SIG-M5 (cell line): ENCODE data around the gene RASIP1.
"Not testable (repeated sequence)": the region's sequence is repeated elsewhere in the genome, so short reads cannot be mapped to it uniquely, and the experiment has no call there.

Source experiments
- DNase-seq: peaks from one replicate; lab custom pipeline; 2025; lab: John Stamatoyannopoulos, UW

Gene RASIP1

DNA sequence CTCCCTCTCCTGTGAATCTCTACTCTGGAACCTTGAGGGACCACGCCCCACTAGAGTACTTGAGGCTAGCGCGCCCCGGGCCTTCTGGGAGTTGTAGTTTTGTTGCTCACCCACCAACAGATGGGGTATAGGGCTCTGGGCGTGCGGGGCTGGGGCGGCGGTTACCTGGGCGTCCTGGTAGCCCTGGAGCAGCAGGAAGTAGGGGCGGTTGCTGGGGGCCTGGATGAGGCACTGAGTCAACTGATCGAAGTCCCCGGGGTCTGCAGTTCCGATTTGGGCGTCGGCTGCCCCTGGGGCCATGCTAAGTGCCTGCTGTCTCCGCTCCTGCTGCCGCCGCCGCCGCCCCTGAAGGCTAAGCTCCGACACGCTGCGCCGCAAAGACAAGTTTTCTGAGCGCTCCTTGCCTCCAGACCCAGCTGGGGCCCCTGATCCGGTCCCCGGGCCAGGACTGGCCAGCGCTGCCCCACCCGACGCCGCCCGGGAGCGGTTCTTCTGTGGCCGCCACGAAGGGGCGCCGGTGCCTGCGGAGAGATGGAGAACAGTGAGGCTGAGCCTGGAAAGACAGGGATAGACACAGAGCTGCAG lies 5.3 kb downstream of the RASIP1 start:
- DNase-seq = no peak

DNA sequence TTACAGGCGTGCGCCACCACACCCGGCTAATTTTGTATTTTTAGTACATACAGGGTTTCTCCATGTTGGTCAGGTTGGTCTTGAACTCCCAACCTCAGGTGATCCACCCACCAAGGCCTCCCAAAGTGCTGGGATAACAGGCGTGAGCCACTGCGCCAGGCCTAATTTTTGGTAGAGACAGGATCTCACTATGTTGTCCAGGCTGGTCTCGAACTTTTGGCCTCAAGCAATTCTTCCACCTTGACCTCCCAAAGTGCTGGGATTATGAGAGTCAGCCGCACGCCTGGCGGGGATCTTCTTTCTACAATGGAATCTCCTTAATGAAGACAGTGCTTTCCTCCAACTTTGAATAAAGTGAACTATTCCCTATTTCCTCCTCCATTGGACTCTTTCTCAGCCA lies 5.8 kb downstream of the RASIP1 start:
- no peak for DNase-seq

DNA sequence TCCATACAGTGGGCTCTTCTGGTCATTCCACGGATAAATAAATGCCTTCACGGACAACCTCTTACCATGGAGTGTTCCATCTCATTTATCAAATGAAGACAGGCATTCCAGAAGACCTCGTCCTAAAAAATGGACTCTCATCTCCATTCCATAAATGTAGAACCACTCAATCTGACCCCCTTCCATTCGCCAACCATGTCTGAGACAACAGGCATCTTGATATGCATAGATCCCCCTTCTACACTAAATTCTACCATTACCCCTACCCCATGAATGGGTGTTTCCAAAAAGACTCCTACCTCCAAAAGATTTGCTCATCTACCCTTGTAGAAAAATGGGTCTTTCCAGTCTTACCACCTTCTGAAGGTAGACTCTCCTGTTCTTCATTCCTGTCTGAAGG lies 9.0 kb downstream of the RASIP1 start:
- no peak for DNase-seq

DNA sequence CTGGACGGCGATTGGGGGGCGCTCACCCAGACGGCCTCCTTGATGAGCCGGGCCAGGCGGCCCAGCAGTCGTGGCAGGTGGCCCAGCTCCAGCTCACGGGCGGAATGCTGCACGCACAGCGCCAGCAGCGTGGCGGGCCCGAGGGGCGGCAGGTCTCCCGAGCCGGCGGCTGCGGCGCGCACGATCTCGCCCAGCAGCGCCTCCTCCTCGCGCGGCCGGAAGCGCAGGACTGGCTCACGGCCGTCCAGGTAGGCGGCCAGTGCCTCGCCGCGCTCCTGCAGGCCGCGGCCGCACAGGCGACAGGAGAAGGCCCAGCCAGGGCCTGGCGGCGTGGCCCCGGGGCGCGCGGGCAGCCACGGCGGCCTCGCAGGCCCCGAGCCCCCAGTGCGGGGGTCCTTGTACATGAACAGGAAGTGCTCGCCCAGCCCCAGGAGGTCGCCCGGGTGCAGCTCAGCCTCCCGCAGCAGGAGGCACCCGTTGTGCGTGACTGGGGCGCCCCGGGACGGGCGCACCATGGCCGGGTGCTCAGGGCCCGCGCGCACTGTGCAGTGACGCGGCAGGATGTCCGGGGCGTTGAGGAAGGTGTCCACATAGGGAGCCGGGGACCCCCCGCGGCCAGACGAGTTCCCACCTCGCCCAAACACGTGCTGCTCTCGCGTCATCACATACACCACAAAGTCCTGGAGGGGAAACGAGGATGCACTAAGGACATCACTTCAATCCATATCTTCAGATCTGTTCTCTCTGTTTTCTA lies 11.3 kb downstream of the RASIP1 start:
- DNase-seq = no peak

DNA sequence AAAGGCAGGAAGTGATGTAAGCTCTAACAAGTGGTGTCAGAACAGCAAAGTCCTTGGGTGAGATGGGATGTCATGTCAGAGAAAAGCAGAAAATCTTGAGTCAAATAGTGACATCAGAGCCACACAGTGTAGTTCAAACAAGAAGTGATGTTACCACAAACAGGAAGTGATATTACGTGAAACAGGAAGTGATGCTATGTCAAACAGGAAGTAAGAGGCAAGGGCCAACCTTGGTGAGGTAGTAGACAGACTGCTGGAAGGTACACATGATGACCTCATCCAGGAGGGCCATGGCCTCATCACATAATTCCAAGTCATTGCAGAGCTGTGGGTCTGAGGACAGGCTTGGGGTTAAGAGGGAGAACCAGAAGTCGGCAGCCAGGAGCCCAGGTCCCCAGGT lies 13.9 kb downstream of the RASIP1 start:
- DNase-seq = peak; percentile 72

DNA sequence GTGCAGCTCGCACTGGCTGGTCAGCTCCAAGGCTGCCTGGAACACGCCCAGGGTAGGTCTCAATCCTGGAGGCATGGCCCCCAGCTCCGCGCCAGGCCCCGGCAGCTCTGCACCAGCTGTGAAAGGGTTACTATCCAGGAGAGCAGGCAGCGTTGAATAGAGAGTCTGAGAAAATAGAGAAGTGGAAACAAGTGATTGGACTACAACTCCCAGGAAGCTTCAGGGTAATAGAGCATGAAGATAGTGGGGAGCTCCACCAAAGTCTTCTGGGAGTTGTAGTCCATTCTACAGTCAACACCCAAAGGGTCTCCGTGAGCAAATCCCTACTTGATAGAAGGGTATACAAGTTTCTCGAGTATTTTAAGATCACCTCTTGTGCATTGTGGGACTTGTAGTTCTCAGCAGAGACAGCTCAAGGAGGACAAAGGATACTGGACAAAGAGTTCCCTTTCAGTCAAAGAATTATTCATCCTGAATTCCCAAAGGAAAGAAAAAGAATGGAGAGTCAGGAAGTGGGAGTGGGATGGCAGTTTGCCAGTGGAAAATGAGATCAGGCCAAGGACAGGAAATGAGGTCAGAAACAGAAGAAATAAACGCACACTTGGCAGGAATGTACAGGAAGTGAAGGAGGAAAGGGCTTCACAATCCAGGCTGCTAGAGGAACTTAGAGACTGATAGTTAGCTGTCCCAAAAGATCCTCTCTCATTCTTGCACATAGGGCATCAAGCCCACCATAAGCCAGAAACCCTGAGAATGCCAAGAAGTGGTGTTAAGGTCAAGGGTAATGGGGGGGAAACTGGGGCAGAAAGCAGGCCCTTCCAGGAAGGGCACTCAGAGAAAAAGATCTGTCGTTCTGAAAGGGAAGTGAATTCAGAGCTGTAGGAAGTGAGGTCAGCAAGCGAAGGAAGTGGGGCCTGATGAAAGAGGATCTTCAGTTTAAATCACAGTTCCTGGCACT lies 15.3 kb downstream of the RASIP1 start:
- peak; percentile 79 for DNase-seq

DNA sequence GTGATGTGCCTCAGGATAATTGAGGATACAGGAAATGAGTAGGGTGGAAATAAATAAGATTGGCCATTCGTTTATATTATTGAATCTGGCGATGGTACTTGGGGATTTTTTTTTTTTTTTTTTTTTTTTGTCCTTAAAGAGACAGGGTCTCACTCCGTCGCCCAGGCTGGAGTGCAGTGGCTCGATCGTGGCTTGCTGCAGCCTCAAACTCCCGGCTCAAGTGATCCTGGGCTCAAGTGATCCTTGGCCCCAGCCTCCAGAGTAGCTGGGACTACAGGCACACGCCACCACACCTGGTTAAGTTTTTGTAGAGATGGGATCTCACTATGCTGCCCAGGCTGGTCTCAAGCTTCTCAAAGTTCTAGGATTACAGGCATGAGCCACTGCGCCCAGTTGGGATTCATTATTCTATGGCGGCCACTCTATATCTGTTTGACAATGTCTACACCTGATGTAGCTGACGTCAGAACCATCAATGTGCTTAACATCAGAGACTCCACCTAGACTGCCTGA lies 18.2 kb downstream of the RASIP1 start:
- no peak for DNase-seq

DNA sequence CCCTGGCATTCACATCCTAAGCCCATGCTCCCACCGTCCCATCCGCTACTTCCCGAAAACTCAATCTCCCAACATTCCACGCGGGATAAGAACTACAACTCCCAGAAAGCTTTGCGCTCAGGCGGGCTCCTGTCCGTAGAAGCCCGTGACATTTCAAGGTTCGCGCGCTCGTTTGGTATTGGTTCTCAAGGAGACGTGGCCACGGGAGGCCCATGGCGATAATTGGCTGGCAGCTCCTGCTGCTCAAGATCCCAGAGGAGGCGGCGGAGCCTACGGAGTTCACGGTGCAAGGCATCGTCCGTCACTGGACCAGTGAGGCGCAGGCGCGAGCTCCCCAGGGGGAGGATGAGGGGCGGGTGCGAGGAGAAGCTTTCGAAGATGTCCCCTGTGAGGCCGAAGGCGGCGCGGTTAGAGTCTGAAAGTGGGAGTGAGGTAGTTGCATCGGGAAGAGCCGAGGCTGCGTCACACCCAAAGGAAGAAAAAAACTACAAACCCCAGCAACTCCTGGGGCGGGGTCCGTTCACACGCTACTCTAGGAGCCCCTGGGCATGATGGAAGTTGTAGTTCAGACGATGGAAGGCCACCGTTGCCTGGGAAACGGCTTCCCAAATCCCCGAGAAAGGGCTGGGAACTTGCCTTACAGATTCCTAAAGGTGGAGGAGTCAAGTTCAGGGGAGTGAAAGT lies 19.7 kb downstream of the RASIP1 start:
- DNase-seq = peak; percentile 68

DNA sequence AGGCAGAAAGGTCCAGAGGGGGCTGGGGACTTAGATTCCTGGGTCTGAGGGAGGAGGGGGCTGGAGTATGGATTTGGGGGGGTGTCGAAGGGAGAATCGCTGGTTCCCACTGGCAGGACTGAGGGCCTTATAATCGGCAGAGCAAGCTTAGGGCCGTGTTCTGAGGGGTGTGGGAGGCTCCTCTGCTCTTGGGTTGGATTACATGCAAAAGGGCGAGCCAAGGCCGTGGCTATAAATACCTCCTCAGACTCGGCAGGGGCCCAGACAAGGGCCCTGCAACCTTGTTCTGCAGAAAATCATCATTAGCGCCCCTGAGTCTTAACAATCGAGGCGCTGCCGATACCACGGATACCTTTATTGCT lies 20.2 kb downstream of the RASIP1 start:
- no peak for DNase-seq

DNA sequence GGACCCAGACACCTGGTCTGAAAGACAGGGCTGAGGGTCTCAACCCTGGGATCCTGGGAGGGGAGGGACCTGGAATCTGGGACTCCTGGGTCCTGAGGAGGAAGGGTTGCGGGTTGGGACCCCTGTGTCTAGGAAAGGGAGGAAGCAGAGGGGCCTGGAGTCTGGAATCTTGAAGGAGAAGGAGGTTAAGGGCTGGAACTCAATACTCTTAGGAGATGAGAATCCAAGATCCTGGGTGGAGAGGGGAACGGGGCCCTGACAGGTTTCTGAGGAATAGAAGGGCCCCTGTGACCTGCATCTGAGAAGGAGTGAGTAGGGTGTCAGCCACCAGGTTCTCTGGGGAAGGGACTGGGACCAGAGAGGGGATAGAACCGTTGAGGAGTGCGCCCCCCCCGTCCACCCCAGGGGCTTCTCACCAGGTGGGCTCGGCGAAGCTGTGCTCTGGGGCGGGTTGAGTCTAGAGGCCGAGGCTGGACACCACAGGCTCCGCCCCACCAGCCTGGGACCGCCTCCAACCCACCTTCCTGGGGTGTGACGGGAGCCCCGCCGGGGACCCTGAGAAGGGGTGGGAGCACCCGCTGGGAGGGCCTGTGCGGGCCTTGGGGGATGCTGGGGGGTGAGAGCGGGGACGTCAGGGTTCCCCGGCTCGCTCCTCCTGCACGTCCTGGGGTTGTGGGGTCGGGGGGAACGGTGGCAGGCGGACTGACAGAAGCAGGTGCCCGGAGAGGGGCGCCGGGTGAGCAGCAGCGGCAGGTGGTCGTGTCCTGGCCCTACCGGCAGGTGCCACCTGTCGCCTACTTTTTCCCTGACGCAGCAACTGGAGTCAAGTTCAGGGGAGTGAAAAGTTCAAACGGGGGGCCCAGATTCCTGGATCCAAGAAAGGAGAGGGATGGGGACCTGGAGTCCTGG lies 20.9 kb downstream of the RASIP1 start, which contains the start of gene MAMSTR:
Gene MAMSTR, minus strand, starts transcription at position 463 of the 909 bp plus-strand sequence. CDS start 694 bp downstream, outside the sequence.
- DNase-seq = no peak

DNA sequence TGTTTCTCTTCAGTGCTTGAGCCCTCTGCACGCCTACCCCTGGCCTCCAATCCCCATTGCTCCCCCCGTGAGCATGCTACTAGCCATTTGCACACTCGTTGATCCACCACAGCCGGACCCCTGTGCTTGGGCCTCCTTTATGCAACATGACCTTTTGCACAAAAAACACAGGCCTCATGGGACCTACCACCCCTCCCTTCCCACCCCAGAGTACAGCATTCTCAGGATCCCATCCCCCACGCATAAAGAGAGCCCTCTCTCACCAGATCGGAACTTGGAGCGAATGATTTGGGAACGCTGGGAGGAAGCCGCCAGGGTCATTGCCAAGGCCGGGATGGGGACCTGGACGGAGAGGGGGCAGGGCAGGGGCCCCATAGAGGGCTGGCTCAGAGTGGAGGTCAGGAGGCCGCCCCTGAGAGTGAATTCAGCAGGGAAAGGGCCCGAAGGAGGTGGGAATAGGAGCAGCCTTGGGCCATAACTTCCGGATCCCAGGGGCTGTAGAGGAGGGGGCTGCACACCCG lies 21.6 kb downstream of the RASIP1 start:
- no peak for DNase-seq

DNA sequence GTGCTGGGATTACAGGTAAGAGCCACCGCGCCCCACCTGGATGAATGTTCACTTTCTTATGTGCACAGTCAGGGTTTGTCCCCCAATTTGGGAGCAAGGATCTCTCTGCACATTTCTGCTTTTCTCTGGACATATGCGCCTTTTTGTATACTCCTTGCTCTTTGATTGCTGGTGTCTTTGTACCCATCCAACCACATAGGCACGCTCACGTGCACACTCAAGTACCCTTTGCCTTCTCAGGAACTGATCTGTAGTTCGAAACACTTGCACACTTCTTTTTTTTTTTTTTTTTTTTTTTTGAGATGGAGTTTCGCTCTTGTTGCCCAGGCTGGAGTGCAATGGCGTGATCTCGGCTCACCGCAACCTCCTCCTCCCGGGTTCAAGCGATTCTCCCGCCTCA lies 22.3 kb downstream of the RASIP1 start:
- not testable (repeated sequence) for DNase-seq

DNA sequence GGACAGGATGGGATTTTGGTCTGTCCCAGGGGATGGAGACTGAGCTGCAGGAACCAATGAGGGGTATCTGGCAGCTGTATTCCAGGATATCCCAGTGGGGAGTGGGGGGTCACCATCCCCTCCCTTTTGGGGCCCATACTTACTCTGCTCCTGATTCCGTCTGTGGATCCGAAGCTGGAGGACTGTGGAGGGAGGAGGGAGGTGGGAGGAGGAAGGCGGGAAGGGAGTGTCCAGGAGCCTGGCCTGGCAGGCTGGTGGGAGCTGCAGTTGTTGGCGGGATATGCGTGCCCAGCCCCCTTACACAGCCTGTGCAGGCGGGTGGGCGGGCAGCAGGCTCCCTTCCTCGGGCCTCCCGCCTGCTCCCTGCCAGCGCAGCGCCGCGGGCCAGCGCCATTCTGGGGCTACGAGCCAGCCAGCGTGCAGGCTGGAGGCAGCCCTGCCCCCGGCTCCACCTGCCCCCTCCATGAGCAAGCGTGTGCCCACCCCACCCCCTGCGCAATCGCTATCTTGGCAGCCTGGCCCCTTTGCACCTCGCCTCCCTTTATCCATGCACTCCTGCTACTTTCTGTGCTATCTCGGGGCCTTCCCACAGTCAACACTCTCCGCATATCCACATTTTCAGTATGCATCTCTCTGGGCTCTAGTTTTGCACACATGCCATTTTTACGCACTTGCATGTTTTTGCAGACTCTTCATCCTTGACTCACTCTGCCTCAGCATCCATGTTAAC lies 23.7 kb downstream of the RASIP1 start:
- DNase-seq = no peak

DNA sequence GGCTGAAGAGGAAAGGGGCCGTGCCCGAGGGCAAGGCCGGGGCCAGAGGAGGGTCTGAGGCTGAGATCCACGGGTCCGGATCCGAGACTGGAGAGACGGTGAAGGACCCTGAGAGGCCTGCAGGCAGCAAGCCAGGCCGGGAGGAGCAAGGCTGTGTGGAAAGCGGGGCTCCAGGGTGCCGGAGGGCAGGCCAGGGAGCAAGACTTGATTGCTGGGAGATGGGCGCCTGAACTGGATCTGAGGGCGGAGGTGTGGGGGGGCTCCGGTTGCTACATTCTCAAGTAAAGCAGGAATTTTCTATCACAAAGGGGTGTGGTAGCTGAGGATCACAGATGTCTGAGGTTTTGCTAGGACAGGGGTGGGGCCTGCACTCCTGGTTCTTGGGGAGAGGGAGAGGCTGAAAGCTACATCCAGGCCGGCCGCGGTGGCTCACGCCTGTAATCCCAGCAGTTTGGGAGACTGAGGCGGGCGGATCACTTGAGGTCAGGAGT lies 24.7 kb downstream of the RASIP1 start:
- DNase-seq = no peak

DNA sequence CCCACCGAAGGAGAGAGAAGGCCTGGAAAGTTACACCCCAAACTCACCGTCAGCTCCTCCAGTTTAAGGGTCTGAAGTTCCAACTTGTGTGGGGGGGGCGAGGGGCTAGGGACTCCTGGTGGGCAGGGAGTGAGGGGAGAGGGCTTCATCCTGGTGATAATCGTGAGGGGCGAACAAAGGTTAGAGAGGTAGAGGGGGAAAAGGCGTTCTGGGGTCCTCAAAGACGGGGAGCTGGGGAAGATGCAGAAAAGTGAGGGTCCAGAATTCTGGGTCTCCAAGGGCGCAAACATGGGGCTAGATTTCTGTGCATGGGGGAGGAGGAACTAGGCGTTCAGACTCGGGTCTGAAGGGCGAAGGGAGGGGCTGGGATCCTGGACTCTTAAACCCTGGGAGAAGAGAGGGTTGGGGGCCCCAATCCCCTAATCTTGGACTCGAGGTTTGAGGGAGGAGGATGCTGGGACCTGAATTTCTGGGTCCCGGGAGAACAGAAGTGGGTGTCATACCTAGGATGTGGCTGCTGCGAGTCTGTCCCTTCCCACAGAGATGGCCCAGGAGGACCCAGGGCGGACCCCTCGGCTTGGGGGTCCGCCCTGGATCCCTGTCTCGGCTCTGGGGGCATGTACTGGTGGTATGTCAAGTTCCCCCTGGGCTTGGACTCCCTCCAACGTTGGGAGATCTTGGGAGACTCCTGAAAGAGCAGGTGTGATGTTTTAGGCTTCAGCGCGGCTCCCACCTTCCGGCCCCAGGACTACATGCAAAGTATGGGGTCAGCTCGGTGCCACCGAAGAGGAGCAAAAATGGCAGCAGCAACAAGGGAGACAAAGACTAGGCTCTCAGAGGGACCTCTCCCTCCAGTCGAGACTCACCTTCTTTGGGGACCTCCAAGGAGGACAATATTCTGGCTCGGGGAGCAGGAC lies 25.4 kb downstream of the RASIP1 start:
- DNase-seq = no peak

DNA sequence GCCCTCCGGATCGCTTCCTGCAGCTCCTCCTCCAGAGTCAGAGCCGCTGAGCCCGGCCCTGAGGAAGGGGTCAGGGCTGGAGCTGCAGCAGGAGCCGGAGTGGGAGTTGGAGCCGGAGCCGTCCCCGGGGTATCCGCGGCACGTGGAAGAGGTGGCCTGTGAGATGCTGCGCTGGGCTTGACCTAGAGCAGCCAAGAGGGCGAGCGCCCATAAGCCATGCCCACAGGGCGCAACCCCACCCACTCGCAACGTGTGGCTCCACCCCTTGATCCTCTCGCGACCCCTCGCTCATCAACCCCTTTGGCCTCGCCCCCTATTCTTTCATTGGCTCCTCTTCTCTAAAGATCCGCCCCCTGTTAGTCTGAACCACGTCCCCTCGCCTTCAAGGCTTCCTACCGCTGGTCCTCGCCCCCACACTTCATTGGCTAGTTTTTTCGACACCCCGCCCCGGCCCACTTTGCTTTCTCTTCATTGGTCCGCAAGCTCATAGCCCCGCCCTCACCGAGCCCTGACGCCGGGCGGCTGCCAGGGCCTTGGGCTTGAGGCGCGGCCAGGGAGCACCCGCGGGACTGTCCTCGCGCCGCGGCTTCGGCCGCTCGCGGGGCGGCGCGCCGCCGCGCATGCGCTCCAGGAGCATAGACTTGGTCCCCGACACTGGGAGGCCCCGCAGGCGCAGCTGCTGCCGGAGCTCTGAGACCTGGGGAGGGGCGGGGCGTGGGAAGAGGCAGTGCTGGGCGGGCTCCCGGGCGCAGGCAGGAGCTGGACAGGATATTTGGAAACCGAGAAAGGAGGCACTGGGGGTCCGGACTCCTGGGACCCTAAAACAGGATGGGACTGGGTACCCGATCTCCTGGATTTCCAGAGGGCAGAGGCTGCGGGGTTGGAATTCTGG lies 26.3 kb downstream of the RASIP1 start:
- DNase-seq = peak; percentile 98

DNA sequence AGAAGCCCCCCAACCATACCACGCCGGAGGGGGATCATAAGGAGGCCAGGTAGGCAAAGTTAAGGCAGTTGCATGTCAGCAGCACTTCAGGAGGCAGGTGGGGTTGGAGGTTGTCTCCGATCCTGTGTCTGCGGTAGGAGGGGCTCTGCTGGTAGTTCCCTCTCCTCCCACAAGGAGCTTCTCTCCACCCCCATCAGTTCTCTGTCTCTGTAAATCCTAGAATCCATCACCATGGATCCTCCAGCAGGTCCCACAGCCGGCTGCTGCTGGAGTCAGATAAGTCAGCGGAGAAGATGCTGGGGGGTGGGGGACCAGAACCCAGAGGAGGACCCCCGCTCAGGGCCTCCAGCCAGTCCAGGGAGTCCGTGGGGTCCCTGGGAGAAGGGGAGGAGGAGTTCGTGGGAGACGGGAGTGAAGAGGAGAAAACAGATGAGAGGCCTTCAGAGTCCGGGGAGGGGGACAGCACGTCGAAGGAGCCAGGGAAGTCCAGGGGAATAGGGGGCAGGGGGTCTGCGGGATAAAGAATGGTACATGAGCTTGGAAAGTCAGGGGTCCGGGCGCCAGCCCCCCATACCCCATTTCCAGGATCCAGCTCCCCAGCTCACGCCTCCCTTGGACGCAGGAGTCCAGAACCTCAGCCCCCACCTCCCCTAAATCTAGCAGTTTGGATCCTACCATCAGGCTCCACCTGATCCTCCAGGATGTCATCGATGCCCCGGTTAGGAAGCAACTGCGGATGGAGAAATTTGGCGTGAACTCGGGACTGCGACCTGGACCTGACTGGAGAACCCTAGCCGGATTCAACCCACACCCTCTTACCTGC lies 27.2 kb downstream of the RASIP1 start:
- DNase-seq = no peak
